ENCODE data around the gene HEG1. TPM values are rescaled to one million over a fixed set of nuclear protein-coding genes. Genes with fewer than 3 reads are reported as not detected.

HEG1 gene
- total and polyA plus RNA-seq, 2 of the 8 experiments (the other 6 are each of a cell fraction or from before 2014, with no cell fraction given), result 5.3 to 9.7 TPM

DNA sequence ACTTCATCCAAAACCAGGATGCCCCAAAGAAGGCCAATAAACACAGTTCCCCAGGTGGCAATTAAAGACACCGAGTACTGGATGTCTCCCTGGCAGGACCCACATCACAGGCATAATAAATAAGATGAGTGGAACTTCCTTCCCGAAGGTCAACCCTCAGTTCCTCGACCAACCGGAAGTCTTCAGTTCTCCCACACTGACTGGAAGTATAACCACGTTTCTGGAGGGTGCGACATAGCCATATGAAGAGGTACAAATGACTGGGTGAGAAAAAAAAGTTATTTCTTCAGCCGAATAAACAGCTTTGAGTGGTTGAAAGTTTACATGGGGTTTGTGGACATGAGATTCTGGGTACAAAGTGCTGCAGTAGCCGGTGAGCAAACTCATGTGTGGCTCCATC, 86.6 kb downstream of the HEG1 start (continued):
- TF ChIP-seq SRF (IDR thresholded peaks at IDR 0.05; ENCODE audit: low read depth, low read length), result no peak
- TF ChIP-seq EZH2 (IDR thresholded peaks at IDR 0.05; ENCODE audit: low read depth, low read length, severe bottlenecking), result no peak
- TF ChIP-seq NANOG (IDR thresholded peaks at IDR 0.05; ENCODE audit: insufficient read depth, low read depth, low read length, poor library complexity, severe bottlenecking), result no peak
- no peak for TF ChIP-seq SP2 (IDR thresholded peaks at IDR 0.05; ENCODE audit: low read length)
- TF ChIP-seq TEAD4 (IDR thresholded peaks at IDR 0.05; ENCODE audit: low read depth, low read length), result no peak

Data from H1 (cell line).